Stomach (tissue), 9 donors: ENCODE data around the gene AFF1. TPM values are rescaled to one million over a fixed set of nuclear protein-coding genes. Genes with fewer than 3 reads are reported as not detected.

Experiments
- DNase-seq, 2 donors: peaks; one replicate each; pipeline versions ENCODE4 v3.0.0 to v3.0.0-alpha.2; 2013 to 2019
- H3K27ac ChIP-seq, 5 donors: fragments of 200-600 bp in 4 of 5; sonication (generic) in 4 of 5; one replicate each; pipeline ENCODE4 v1.5.1; 2013 to 2019; ENCODE audit warnings: mild to moderate bottlenecking in 1 of 5, moderate library complexity in 1 of 5
- H3K27me3 ChIP-seq, 3 donors: fragments of 200-600 bp; sonication (generic); one replicate each; pipeline ENCODE4 v1.5.1; 2017 to 2019; ENCODE audit warnings: mixed run types in 1 of 3
- H3K36me3 ChIP-seq, 4 donors: fragments of 200-600 bp; sonication (generic); 1 replicate in 3 of 4; 2 replicates in 1 of 4; pipeline ENCODE4 v1.5.1; 2016 to 2019
- H3K4me1 ChIP-seq, 4 donors: fragments of 200-600 bp; sonication (generic); one replicate each; pipeline ENCODE4 v1.5.1; 2016 to 2019
- H3K4me3 ChIP-seq, 4 donors: fragments of 200-600 bp; sonication (generic) in 3 of 4; one replicate each; pipeline ENCODE4 v1.5.1; 2016 to 2019; ENCODE audit warnings: mild to moderate bottlenecking in 1 of 4
- H3K9me3 ChIP-seq, 4 donors: fragments of 200-600 bp; sonication (generic); one replicate each; pipeline ENCODE4 v1.5.1; 2016 to 2019
- EP300 ChIP-seq: sonication (generic); formaldehyde crosslinking; IDR thresholded peaks from one replicate; pipeline ENCODE4 v1.6.1; 2017; ENCODE audit warnings: antibody characterized with exemption
- POLR2A ChIP-seq, 4 donors: fragments of 450-650 bp; IDR thresholded peaks; one replicate each; pipeline ENCODE4 v1.6.1; 2016; ENCODE audit warnings: antibody characterized with exemption in 4 of 4, control low read depth in 2 of 4, mild to moderate bottlenecking in 1 of 4, moderate library complexity in 1 of 4
- POLR2AphosphoS5 ChIP-seq, 3 donors: sonication (generic); formaldehyde crosslinking; IDR thresholded peaks; one replicate each; pipeline ENCODE4 v1.6.1; 2016; ENCODE audit warnings: antibody characterized with exemption in 3 of 3
- WGBS, 5 donors: extraction: QIAGEN DNeasy Blood & Tissue Kit in 3 of 5; methylation state at CpG; one replicate each; pipeline versions ENCODE4 v1.1.5 to v1.1.7; 2013 to 2018; 5-methylcytosine and 5-hydroxymethylcytosine counted together
- intact Hi-C: fragments of 100-400 bp; cut with DNase I; formaldehyde crosslinking; loops from one replicate; pipeline ENCODE4 v1.15.1; 2023; ENCODE audit warnings: low total_unique reads
- polyA plus RNA-seq, 3 donors: library from polyadenylated mRNA; stranded (reverse); fragments of 200-250 nt; gene quantifications; one replicate each; pipeline ENCODE4 v1.2.3, GENCODE V29; 2013
- total RNA-seq, 5 donors: library from RNA; depleted of rRNA; stranded (reverse); fragments of >200 nt; gene quantifications; one replicate each; pipeline versions ENCODE4 v1.1.0 to v1.2.3, GENCODE V29; 2014 to 2016
- TF ChIP-seq, protein P1 (sequence below), 7 experiments: fragments of 450-650 bp in 4 of 7; fragments of 200-600 bp in 3 of 7; sonication (generic) in 3 of 7; IDR thresholded peaks; one replicate each; pipeline ENCODE4 v1.5.1; 2016 to 2019; ENCODE audit warnings: antibody characterized with exemption in 7 of 7, control low read depth in 2 of 7, mild to moderate bottlenecking in 1 of 7
- donor health status: healthy with polysubstance abuse.
- donor health status: Bipolar disorder and iron deficiency.
- donor health status: healthy.

The AFF1 gene
- total and polyA plus RNA-seq, 8 donors, result 6.9 to 177 (median 59.1) TPM

DNA sequence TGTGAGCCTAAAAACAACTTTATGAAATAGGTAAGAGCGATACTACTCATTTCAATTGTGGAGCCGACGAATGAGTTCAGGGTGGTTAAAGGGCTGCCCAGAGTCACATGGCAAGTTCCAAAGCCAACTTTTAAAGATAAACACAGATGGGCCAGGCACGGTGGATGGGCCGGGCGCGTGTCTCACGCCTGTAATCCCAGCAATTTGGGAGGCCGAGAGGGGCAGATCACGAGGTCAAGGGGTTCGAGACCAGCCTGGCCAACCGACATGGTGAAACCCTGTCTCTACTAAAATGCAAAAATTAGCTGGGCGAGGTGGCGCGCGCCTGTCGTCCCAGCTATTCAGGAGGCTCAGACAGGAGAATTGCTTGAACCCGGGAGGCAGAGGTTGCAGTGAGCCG is 41.7 kb upstream of the AFF1 start:
- intact Hi-C loops, result no loop called here

DNA sequence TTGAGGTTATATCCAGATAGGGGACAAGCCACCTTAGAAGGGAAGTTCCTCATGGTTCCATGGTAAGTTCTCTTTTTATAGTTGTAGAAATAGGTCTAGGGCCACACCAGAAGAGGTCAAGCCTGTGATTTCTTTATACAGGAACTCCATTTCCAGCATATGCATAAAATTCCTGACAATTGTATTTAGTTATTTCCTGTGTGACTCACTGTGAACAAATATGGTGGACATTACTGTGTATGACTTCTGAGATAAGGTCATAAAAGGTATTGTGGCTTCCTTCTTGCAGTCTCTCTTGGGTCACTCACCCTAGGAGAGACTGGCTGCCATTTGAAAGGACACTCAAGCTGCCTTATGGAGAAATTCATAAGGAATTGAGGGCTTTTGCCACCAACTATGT is 40.4 kb upstream of the AFF1 start:
- Histone ChIP-seq H3K9me3 (no peaks in the 10 kb centered on the region), H3K27ac (no peak overlapping the region), H3K4me3 (no peak overlapping the region), H3K4me1 (peaks cover 0 to 23% (median 17%) of the 10 kb centered on the region in 4 donors), H3K27me3 (peaks cover 0 to 6% (median 0%) of the 10 kb centered on the region in 3 donors), H3K36me3 (no peaks in the 10 kb centered on the region)
- no peak for DNase-seq
- TF ChIP-seq, protein P1, sequence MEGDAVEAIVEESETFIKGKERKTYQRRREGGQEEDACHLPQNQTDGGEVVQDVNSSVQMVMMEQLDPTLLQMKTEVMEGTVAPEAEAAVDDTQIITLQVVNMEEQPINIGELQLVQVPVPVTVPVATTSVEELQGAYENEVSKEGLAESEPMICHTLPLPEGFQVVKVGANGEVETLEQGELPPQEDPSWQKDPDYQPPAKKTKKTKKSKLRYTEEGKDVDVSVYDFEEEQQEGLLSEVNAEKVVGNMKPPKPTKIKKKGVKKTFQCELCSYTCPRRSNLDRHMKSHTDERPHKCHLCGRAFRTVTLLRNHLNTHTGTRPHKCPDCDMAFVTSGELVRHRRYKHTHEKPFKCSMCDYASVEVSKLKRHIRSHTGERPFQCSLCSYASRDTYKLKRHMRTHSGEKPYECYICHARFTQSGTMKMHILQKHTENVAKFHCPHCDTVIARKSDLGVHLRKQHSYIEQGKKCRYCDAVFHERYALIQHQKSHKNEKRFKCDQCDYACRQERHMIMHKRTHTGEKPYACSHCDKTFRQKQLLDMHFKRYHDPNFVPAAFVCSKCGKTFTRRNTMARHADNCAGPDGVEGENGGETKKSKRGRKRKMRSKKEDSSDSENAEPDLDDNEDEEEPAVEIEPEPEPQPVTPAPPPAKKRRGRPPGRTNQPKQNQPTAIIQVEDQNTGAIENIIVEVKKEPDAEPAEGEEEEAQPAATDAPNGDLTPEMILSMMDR (IDR thresholded peaks at IDR 0.05), result no peak
- TF ChIP-seq EP300, result no peak
- no peak for TF ChIP-seq POLR2A (IDR thresholded peaks at IDR 0.05)
- peak in 1 of 3 donors; percentile 9 for TF ChIP-seq POLR2AphosphoS5 (IDR thresholded peaks at IDR 0.05)
- intact Hi-C loops, result no loop called here

More for the DNA sequence above, 41.7 kb upstream of the AFF1 start:
- peaks cover 0 to 23% (median 17%) of the 10 kb centered on the region in 4 donors for H3K4me1 ChIP-seq
- 76 to 92% (median 83%) methylated on average over 19 of the region's 19 CpGs for WGBS, 5 donors
- DNase-seq, result no peak
- peaks cover 0 to 6% (median 0%) of the 10 kb centered on the region in 3 donors for H3K27me3 ChIP-seq
- no peaks in the 10 kb centered on the region for H3K9me3 ChIP-seq
- H3K36me3 ChIP-seq, result no peaks in the 10 kb centered on the region
- TF ChIP-seq, protein P1 (IDR thresholded peaks at IDR 0.05), result no peak
- TF ChIP-seq POLR2AphosphoS5 (IDR thresholded peaks at IDR 0.05), result no peak
- no peak for TF ChIP-seq POLR2A (IDR thresholded peaks at IDR 0.05)
- no peak for TF ChIP-seq EP300
- H3K4me3 ChIP-seq, result peak overlapping the region in 1 of 4 donors; percentile 78
- H3K27ac ChIP-seq, result peak overlapping the region in 1 of 5 donors; percentile 85

DNA sequence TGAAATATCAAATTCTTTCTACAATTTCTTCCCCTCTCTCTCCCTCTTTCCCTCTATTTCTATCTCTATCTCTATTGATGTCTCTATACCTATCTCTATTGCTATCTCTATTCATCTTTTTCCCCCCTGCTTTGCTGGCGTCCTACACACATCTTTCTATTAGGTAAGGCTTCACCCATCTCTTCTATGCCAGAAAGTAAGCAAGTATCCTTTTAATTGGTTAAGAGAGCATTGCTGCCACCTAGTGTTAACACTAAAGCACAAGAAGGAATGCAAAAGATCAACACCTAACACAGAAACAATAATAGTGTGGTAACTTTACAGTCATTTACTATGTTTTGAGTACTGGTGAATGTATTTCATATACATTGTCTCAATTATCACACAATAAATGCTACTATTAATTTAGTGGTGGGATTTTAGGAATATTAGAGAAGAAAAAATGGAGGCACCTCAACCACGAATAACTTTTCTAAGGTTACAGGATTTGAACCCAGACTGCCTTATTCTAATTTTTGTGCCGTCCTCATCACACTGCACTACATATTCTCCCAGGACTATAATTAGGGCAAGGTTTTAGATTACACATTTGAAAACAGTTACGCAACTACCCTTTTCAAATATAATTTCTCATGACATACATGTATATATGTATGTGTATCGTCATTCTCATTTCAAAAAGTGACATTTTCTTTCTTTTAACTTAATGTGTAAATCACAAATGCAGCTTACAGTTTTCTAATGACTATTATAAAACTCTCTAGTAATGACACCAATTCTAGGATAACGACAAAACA is 38.9 kb upstream of the AFF1 start:
- WGBS, 5 donors, result 72 to 77% (median 73%) methylated on average over 6 of the region's 6 CpGs
- intact Hi-C loops, result loop anchor here (5.0 kb wide), 1 partner anchor 399 kb away; no protein-coding TSS in a partner anchor
- no peaks in the 10 kb centered on the region for H3K36me3 ChIP-seq
- H3K27ac ChIP-seq, result no peak overlapping the region
- no peak overlapping the region for H3K4me3 ChIP-seq
- peaks cover 0 to 23% (median 17%) of the 10 kb centered on the region in 4 donors for H3K4me1 ChIP-seq
- no peaks in the 10 kb centered on the region for H3K9me3 ChIP-seq
- TF ChIP-seq POLR2A (IDR thresholded peaks at IDR 0.05) (no peak), EP300 (no peak), POLR2AphosphoS5 (IDR thresholded peaks at IDR 0.05) (peak in 1 of 3 donors; percentile 42)
- TF ChIP-seq, protein P1 (IDR thresholded peaks at IDR 0.05), result peak in 5 of 7 experiments; percentile 58 to 75 (median 72)
- DNase-seq, result peak in 1 of 2 donors; percentile 87
- peaks cover 0 to 6% (median 0%) of the 10 kb centered on the region in 3 donors for H3K27me3 ChIP-seq

DNA sequence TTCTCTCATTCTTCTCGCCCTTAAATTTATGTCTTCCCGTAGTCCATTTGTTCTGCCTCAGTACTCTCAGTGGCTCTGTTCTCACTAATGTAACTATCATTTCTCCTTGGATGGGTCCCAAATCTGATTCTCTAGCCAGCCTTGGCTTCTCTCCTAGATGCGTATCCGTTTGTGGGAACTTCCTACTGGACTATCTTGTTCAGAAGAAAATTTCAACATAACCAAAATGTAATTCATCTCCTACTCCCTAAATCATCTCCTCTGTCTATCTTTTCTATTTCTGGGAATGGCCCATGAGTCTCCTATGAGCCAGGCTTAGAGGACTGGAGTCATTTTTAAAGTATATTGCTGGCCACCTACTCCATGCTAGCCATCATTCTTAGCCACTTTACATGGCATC is 38.2 kb upstream of the AFF1 start:
- H3K9me3 ChIP-seq, result no peaks in the 10 kb centered on the region
- 52 to 68% (median 56%) methylated on average over 4 of the region's 4 CpGs for WGBS, 5 donors
- H3K27me3 ChIP-seq, result peaks cover 0 to 6% (median 0%) of the 10 kb centered on the region in 3 donors
- no peak overlapping the region for H3K27ac ChIP-seq
- peaks cover 0 to 16% (median 12%) of the 10 kb centered on the region in 4 donors for H3K4me1 ChIP-seq
- TF ChIP-seq POLR2A (IDR thresholded peaks at IDR 0.05) (no peak), EP300 (no peak), POLR2AphosphoS5 (IDR thresholded peaks at IDR 0.05) (no peak)
- TF ChIP-seq, protein P1 (IDR thresholded peaks at IDR 0.05), result no peak
- intact Hi-C loops, result loop anchor here (5.0 kb wide), 1 partner anchor 399 kb away; no protein-coding TSS in a partner anchor
- DNase-seq, result no peak
- H3K4me3 ChIP-seq, result no peak overlapping the region
- H3K36me3 ChIP-seq, result no peaks in the 10 kb centered on the region
